Gastrocnemius medialis (tissue), 4 donors: ENCODE data around the gene AIFM3.

Experiments
- CTCF ChIP-seq, 5 experiments: fragments of 450-650 bp in 3 of 5; fragments of 200-600 bp in 2 of 5; sonication (generic) in 2 of 5; IDR thresholded peaks in 4 of 5; conservative IDR thresholded peaks in 1 of 5; 1 replicate in 4 of 5; 2 replicates in 1 of 5; pipeline ENCODE4 v1.5.1; 2016 to 2019; ENCODE audit warnings: antibody characterized with exemption in 5 of 5, mild to moderate bottlenecking in 3 of 5, moderate library complexity in 3 of 5
- POLR2A ChIP-seq, 2 donors: fragments of 450-650 bp; IDR thresholded peaks; one replicate each; pipeline ENCODE4 v1.6.1; 2017; ENCODE audit warnings: antibody characterized with exemption in 2 of 2, mild to moderate bottlenecking in 2 of 2, moderate library complexity in 2 of 2

- TF ChIP-seq POLR2A (IDR thresholded peaks at IDR 0.05) (no peak), CTCF (IDR thresholded peaks at IDR 0.05 in 4 of 5, conservative IDR thresholded peaks at IDR 0.05 in 1 of 5) (no peak)
These were observed 45.7 kb downstream of the AIFM3 start for GRCh38 chr22:21012446-21013407.
